Stimulated activated CD8-positive, alpha-beta memory T cell treated with anti-CD3 and anti-CD28 coated beads, Interleukin-15, amount 100 ng/mL, for 4 hours (primary cell): Measurements from ENCODE around the gene DISP1.

Source experiments
- DNase-seq, 2 donors: peaks; one replicate each; pipeline ENCODE4 v3.0.0-alpha.2; 2020; ENCODE audit warnings: low read depth in 2 of 2

Gene DISP1, protein sequence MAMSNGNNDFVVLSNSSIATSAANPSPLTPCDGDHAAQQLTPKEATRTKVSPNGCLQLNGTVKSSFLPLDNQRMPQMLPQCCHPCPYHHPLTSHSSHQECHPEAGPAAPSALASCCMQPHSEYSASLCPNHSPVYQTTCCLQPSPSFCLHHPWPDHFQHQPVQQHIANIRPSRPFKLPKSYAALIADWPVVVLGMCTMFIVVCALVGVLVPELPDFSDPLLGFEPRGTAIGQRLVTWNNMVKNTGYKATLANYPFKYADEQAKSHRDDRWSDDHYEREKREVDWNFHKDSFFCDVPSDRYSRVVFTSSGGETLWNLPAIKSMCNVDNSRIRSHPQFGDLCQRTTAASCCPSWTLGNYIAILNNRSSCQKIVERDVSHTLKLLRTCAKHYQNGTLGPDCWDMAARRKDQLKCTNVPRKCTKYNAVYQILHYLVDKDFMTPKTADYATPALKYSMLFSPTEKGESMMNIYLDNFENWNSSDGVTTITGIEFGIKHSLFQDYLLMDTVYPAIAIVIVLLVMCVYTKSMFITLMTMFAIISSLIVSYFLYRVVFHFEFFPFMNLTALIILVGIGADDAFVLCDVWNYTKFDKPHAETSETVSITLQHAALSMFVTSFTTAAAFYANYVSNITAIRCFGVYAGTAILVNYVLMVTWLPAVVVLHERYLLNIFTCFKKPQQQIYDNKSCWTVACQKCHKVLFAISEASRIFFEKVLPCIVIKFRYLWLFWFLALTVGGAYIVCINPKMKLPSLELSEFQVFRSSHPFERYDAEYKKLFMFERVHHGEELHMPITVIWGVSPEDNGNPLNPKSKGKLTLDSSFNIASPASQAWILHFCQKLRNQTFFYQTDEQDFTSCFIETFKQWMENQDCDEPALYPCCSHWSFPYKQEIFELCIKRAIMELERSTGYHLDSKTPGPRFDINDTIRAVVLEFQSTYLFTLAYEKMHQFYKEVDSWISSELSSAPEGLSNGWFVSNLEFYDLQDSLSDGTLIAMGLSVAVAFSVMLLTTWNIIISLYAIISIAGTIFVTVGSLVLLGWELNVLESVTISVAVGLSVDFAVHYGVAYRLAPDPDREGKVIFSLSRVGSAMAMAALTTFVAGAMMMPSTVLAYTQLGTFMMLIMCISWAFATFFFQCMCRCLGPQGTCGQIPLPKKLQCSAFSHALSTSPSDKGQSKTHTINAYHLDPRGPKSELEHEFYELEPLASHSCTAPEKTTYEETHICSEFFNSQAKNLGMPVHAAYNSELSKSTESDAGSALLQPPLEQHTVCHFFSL (N-terminal part only)

GRCh38 chr1:222814536-222815439 lies at the start of gene DISP1:
Gene DISP1, plus strand, starts transcription at chr1:222815039. Its CDS starts 127,785 bp downstream, at chr1:222942824.
- DNase-seq, result peak; percentile 44 to 46

- DNase-seq, result no peak
Observed at GRCh38 chr1:222767152-222767571, 47.7 kb upstream of the DISP1 start.

GRCh38 chr1:222768592-222768991 lies 46.2 kb upstream of the DISP1 start:
- no peak for DNase-seq

- DNase-seq, result no peak
Observed at GRCh38 chr1:222769181-222769580, 45.7 kb upstream of the DISP1 start.

GRCh38 chr1:222769971-222770620 lies 44.7 kb upstream of the DISP1 start:
- DNase-seq, result no peak

GRCh38 chr1:222772996-222773379 lies 41.9 kb upstream of the DISP1 start:
- no peak for DNase-seq

- DNase-seq, result no peak
Observed at GRCh38 chr1:222777463-222777862, 37.4 kb upstream of the DISP1 start.

- DNase-seq, result no peak
Observed at GRCh38 chr1:222777977-222778376, 36.9 kb upstream of the DISP1 start.

- DNase-seq, result no peak
Observed at GRCh38 chr1:222781251-222781650, 33.6 kb upstream of the DISP1 start.

DNA sequence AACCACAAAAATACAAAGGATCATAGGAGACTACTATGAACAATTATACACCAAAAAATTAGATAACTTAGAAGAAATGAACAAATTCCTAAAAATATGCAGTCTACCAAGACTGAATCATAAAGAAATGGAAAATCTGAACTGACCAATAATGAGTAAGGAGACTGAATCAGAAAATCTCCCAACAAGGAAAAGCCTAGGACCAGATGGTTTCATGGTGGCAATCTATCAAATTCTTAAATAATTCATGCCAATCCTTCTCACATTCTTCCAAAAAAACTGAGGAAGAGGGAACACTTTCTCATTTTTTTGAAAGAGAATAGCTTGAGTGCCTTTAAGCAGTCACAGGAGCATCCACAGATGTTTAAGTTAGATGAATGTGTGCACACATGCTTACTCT lies 31.8 kb upstream of the DISP1 start:
- no peak for DNase-seq

DNA sequence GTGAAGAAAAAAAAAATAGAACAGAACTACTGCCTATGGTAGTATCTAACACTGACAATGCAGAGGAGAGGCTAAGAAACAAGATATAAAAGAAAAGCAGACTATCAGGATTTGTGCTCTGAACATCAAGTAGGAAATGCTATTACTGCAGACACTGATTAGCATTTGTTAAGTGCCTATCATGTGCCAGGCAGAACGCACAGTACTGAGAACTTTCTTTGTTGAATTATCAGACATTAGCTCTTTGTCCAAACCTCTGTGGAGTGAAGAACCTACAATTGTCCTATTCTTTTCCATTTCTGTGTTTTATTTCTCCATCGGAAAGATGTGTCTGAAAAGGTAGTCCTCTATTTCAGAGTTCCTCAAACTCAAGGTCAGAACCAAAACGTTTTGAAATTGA lies 30.5 kb upstream of the DISP1 start:
- DNase-seq, result no peak

GRCh38 chr1:222784916-222785315 lies 29.9 kb upstream of the DISP1 start:
- DNase-seq, result no peak

GRCh38 chr1:222785529-222785928 lies 29.3 kb upstream of the DISP1 start:
- DNase-seq, result no peak

DNA sequence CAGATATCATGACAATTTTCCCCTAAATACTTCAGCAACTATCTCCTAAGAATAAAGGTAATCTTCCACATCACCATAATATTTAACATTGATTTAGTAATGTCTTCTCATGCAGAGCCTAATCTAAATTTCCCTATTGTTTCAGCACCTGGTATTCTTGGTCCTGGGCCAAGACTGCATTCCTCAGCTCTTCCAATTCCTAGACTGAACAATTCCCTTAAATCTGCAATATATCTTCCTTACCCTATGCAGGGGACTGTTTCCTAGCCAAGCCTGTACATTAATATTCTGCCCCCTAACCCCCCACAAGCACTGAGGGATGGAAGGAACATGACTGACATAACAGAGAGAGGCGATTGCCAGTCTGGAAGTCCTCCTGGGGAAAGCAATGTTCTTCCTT lies 28.7 kb upstream of the DISP1 start:
- DNase-seq, result no peak

DNA sequence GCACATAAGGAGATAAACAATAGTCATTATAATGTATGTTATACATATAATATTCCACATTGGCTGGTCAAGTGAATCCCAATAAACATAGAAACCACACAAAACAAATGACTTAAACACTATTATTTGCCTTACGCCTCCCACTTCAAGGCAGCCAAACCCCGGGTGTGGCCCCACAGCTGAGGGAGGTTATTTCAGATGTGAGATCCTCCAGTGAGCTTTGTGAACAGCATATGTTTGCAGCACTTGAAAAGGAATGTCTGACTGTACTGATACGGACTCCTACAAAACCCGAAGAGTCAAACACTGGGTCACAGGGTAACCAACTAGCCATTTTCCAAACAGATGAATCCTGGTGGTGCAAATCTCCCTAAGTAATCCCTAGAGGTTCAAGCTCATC lies 27.1 kb upstream of the DISP1 start:
- DNase-seq, result no peak

DNA sequence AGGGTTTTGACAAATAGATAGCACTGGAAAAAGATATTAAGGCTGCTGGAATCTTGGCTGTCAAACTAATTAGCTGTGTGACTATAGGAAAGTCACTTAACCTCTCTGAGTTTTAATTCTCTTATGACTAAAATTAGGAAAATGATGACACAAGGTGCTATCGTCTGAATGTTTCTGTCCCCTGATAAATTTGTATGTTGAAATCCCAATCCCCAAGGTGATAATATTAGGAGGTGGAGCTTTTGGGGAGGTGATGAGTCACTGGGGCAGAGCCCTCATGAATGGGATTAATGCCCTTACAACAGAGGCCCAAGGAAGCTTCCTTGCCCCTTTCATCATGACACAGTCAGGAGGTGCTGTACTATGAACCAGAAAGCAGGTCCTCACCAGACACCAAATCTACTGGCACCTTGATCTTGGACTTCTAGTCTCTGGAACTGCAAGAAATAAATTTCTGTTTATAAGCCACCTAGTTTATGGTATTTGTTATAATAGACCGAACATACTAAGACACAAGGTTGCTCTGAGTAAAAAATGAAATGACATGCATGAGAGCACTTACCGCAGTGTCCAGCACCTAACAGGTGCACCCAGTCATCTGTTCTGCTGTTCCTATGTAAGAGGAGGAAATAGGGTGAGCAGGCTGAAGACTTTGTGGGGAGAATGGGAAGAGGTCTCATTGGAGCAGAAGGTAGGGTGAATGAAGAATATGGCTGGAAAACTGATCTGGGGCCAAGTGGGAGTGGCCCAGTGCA lies 26.3 kb upstream of the DISP1 start:
- no peak for DNase-seq

DNA sequence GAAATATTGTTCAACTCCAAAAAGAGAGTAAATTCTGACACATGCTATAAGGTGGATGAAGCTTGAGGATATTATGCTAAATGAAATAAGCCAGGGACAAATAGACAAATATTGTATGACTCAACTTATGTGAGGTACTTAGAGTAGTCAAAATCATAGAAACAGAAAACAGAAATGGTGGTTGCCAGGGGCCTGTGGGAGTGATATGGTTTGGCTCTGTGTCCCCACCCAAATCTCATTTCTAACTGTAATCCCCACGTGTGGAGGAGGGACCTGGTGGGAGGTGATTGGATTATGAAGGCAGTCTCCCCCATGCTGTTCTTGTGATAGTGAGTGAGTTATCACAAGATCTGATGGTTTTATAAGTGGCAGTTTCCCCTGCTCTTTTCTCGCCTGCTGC lies 24.7 kb upstream of the DISP1 start:
- DNase-seq, result no peak

DNA sequence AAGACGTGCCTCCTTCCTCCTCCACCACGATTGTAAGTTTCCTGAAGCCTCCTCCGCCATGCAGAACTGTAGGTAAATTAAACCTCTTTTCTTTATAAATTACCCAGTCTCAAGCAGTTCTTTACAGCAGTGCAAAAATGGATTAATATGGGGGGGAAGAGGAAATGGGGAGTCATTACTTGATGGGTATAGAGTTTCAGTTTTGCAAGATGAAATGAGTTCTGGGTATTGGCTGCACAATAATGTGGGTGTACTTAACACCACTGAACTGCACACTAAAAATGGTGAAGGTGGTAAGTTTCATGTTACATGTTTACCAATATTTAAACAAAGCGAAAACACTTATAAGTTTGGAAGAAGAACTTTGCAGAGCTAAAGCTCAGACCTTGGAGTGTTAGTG lies 24.3 kb upstream of the DISP1 start:
- DNase-seq, result no peak

- DNase-seq, result no peak
Observed at GRCh38 chr1:222791006-222791710, 23.7 kb upstream of the DISP1 start.
